HEK293T (cell line): ENCODE measurements around the gene KCNN2.

ENCODE experiments used
- ARNT ChIP-seq: fragments of 450-650 bp; IDR thresholded peaks from 2 replicates; pipeline ENCODE4 v1.6.1; 2017; ENCODE audit warnings: mild to moderate bottlenecking
- HDGF ChIP-seq: fragments of 450-650 bp; IDR thresholded peaks from 2 replicates; pipeline ENCODE4 v1.6.1; 2017; ENCODE audit warnings: antibody characterized with exemption, borderline replicate concordance
- NFRKB ChIP-seq: fragments of 450-650 bp; IDR thresholded peaks from 2 replicates; pipeline ENCODE4 v1.6.1; 2016; ENCODE audit warnings: mild to moderate bottlenecking, moderate library complexity
- TARDBP ChIP-seq: fragments of 450-650 bp; IDR thresholded peaks from 2 replicates; pipeline ENCODE4 v1.6.1; 2016
- ZNF384 ChIP-seq: fragments of 450-650 bp; IDR thresholded peaks from 2 replicates; pipeline ENCODE4 v1.6.1; 2016

DNA sequence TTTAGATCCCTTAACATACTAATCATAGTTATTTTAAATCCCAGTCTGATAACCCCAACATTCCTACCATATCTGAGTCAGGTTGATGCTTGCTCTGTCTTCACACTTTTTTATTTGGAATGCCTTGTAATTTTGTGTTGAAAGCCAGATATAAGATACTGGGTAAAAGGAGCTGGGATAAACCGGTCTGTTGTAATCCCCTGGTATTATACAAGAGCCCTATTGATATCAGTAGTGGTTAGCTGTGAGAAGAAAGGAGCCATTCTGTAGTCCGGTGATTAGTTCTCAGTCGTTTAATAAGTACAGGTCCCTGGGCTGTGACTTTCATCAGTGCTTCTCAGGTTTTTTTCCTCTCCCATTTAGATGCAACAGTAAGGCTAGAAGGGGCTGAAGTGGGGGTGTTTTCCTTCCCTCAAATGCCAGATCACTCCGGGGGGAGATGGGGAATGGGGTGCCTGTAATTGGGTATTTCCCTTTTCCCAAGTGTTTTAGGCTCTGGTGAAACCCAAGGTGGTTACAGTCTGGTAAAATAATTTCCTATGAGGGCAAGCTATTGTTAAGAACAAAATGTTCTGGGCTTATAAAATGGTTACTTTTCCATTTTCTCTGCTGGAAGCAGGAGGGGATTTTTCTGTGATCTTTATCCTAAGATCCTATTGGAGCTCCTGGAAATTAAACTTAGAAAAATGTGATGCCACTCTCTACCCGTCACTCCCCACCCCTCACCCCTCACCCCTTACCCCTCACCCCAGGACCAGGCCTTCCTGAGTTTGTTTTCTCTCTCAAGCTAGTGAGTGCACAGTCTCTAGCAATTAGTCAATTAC lies 72.7 kb downstream of the KCNN2 start:
- TF ChIP-seq HDGF, result no peak
- TF ChIP-seq TARDBP, result no peak
- TF ChIP-seq NFRKB, result no peak
- TF ChIP-seq ZNF384, result no peak
- TF ChIP-seq ARNT, result no peak
